SK-N-SH (cell line): ENCODE measurements around the gene OR1I1. TPM values are rescaled to one million over a fixed set of nuclear protein-coding genes. Genes with fewer than 3 reads are reported as not detected.

Experiments
- CTCF ChIA-PET: fragments of 300-600, 350-600 bp; formaldehyde crosslinking; extraction: SDS; loops from one replicate; lab custom pipeline; 2021; lab: Yijun Ruan, JAX
- POLR2A ChIA-PET: fragments of 350-600 bp; sonication (Branson Sonifier 250); formaldehyde crosslinking; extraction: SDS; loops from one replicate; lab custom pipeline; 2020; ENCODE audit warnings: antibody characterized with exemption, inconsistent platforms; lab: Yijun Ruan, JAX
- DNase-seq: peaks from one replicate; pipeline ENCODE4 v3.0.0; 2012
- H2AFZ ChIP-seq: fragments of 200-600 bp; sonication (generic); 2 replicates; pipeline ENCODE4 v1.8.1; 2016; ENCODE audit warnings: antibody characterized with exemption, mild to moderate bottlenecking, low read depth
- H3F3A ChIP-seq: fragments of 200-600 bp; sonication (generic); replicated peaks from 2 replicates; pipeline ENCODE3; 2016; ENCODE audit warnings: antibody characterized with exemption, mild to moderate bottlenecking; ENCODE audit not compliant: insufficient read depth
- H3K27ac ChIP-seq, 2 experiments: fragments of 200-500 bp in 1 of 2; fragments of 200-600 bp in 1 of 2; sonication (Bioruptor generic) in 1 of 2; sonication (generic), shearing (Covaris generic) in 1 of 2; 2 replicates each; pipeline versions ENCODE4 v1.5.1 to v1.6.1; 2014 to 2016; ENCODE audit warnings: low read depth in 2 of 2, inconsistent platforms in 1 of 2, low read length in 1 of 2, mild to moderate bottlenecking in 1 of 2, mixed read lengths in 1 of 2
- H3K27me3 ChIP-seq: fragments of 200-600 bp; sonication (generic), shearing (Covaris generic); 2 replicates; pipeline ENCODE4 v1.6.1; 2016; ENCODE audit warnings: mixed run types; ENCODE audit not compliant: insufficient read depth
- H3K36me3 ChIP-seq, 2 experiments: fragments of 200-500 bp in 1 of 2; fragments of 200-600 bp in 1 of 2; sonication (Bioruptor generic) in 1 of 2; sonication (generic) in 1 of 2; replicated peaks in 1 of 2; 2 replicates each; pipeline versions ENCODE3 to v1.5.1; 2014 to 2016; ENCODE audit warnings: low read length in 1 of 2, mild to moderate bottlenecking in 1 of 2; ENCODE audit not compliant: insufficient read depth in 2 of 2, control insufficient read depth in 1 of 2
- H3K4me1 ChIP-seq, 2 experiments: fragments of 200-500 bp in 1 of 2; fragments of 200-600 bp in 1 of 2; sonication (Bioruptor generic) in 1 of 2; sonication (generic), shearing (Covaris generic) in 1 of 2; 2 replicates each; pipeline versions ENCODE4 v1.5.1 to v1.6.1; 2014 to 2016; ENCODE audit warnings: low read depth in 1 of 2, low read length in 1 of 2, mixed run types in 1 of 2; ENCODE audit not compliant: insufficient read depth in 2 of 2, control insufficient read depth in 1 of 2
- H3K4me2 ChIP-seq: fragments of 200-600 bp; sonication (generic), shearing (Covaris generic); 2 replicates; pipeline ENCODE4 v1.6.1; 2017; ENCODE audit warnings: mixed run types
- H3K4me3 ChIP-seq, 2 experiments: fragments of 200-500 bp in 1 of 2; fragments of 200-600 bp in 1 of 2; sonication (Bioruptor generic) in 1 of 2; sonication (generic), shearing (Covaris generic) in 1 of 2; 2 replicates each; pipeline versions ENCODE4 v1.5.1 to v1.8.1; 2014 to 2016; ENCODE audit warnings: low read depth in 2 of 2, inconsistent platforms in 1 of 2, low read length in 1 of 2, mild to moderate bottlenecking in 1 of 2, mixed read lengths in 1 of 2, moderate library complexity in 1 of 2
- H3K79me2 ChIP-seq: fragments of 200-600 bp; sonication (generic); 2 replicates; pipeline ENCODE4 v1.8.1; 2017; ENCODE audit warnings: mild to moderate bottlenecking; ENCODE audit not compliant: insufficient read depth
- H3K9ac ChIP-seq: fragments of 200-600 bp; sonication (generic); 2 replicates; pipeline ENCODE4 v1.6.1; 2017; ENCODE audit warnings: mixed run types
- H3K9me2 ChIP-seq: fragments of 200-600 bp; sonication (generic); 2 replicates; pipeline ENCODE4 v1.6.1; 2017; ENCODE audit warnings: mixed run types
- H3K9me3 ChIP-seq: fragments of 200-600 bp; sonication (generic); 2 replicates; pipeline ENCODE4 v1.6.1; 2017; ENCODE audit warnings: mixed run types, mild to moderate bottlenecking, moderate library complexity
- H4K20me1 ChIP-seq: fragments of 200-600 bp; sonication (generic); 2 replicates; pipeline ENCODE4 v1.6.1; 2017; ENCODE audit warnings: mild to moderate bottlenecking, mixed run types; ENCODE audit not compliant: insufficient read depth
- CHD2 ChIP-seq: fragments of 150-350 bp; IDR thresholded peaks from 2 replicates; pipeline ENCODE4 v1.6.1; 2018; ENCODE audit warnings: low read length; ENCODE audit not compliant: partially characterized antibody
- CTCF ChIP-seq: fragments of 200-600 bp; sonication (generic); IDR thresholded peaks from 2 replicates; pipeline ENCODE4 v1.6.1; 2017; ENCODE audit warnings: antibody characterized with exemption, mild to moderate bottlenecking, moderate library complexity
- EP300 ChIP-seq, 2 experiments: IDR thresholded peaks; 2 replicates each; pipeline versions ENCODE4 v1.4.0 to v1.6.1; 2012; ENCODE audit warnings: borderline replicate concordance in 1 of 2, low read depth in 1 of 2, low read length in 1 of 2
- EZH2phosphoT487 ChIP-seq: fragments of 200-600 bp; sonication (generic); IDR thresholded peaks from 2 replicates; pipeline ENCODE4 v1.6.1; 2017; ENCODE audit warnings: low read depth, mixed run types, mild to moderate bottlenecking, antibody characterized with exemption, moderate library complexity, borderline replicate concordance
- FOSL2 ChIP-seq: IDR thresholded peaks from 2 replicates; pipeline ENCODE4 v1.4.0; 2012; ENCODE audit warnings: low read depth, mild to moderate bottlenecking, moderate library complexity, borderline replicate concordance
- FOXJ3 ChIP-seq: sonication (generic); formaldehyde crosslinking; IDR thresholded peaks from 2 replicates; pipeline ENCODE4 v1.5.1; 2020; ENCODE audit warnings: mild to moderate bottlenecking, missing genetic modification reagents
- FOXM1 ChIP-seq: IDR thresholded peaks from 2 replicates; pipeline ENCODE4 v1.4.0; 2012; ENCODE audit warnings: low read depth, mild to moderate bottlenecking
- JUND ChIP-seq: IDR thresholded peaks from 2 replicates; pipeline ENCODE4 v1.4.0; 2012
- MEF2A ChIP-seq: IDR thresholded peaks from 2 replicates; pipeline ENCODE4 v1.4.0; 2012; ENCODE audit warnings: low read depth, borderline replicate concordance
- MXI1 ChIP-seq: IDR thresholded peaks from 2 replicates; pipeline ENCODE4 v1.6.1; 2012; ENCODE audit warnings: mild to moderate bottlenecking, low read depth, low read length, improper control_type of control experiment
- PBX3 ChIP-seq: IDR thresholded peaks from 2 replicates; pipeline ENCODE4; 2012
- POLR2AphosphoS5 ChIP-seq: IDR thresholded peaks from 2 replicates; pipeline ENCODE4 v1.6.1; 2012; ENCODE audit warnings: low read depth, low read length
- RFX5 ChIP-seq: IDR thresholded peaks from 2 replicates; pipeline ENCODE4 v1.6.1; 2012; ENCODE audit warnings: mild to moderate bottlenecking, improper control_type of control experiment, low read length
- TCF12 ChIP-seq: IDR thresholded peaks from 2 replicates; pipeline ENCODE4 v1.4.0; 2012
- TEAD4 ChIP-seq: IDR thresholded peaks from 2 replicates; pipeline ENCODE4 v1.4.0; 2012; ENCODE audit warnings: mild to moderate bottlenecking, borderline replicate concordance; ENCODE audit not compliant: insufficient read depth
- USF2 ChIP-seq: fragments of 150-350 bp; IDR thresholded peaks from 2 replicates; pipeline ENCODE4 v1.6.1; 2017; ENCODE audit warnings: antibody characterized with exemption, low read length, low read depth, borderline replicate concordance
- YY1 ChIP-seq: IDR thresholded peaks from 2 replicates; pipeline ENCODE4 v1.4.0; 2012; ENCODE audit warnings: low read depth, mild to moderate bottlenecking
- WGBS: methylation state at CpG from one replicate; pipeline ENCODE4 v1.1.6; 2017; ENCODE audit warnings: low lambda C conversion rate; 5-methylcytosine and 5-hydroxymethylcytosine counted together
- polyA plus RNA-seq, 3 experiments: library from polyadenylated mRNA; depleted of rRNA; stranded (reverse); fragments of >200 nt; gene quantifications; 2 replicates each; pipeline ENCODE4 v1.2.3, GENCODE V29; 2012

The OR1I1 gene
- polyA plus RNA-seq, 1 of the 3 experiments (the other 2 are of a cell fraction), result not detected

GRCh38 chr19:15114153-15114540 lies 32.1 kb downstream of the OR1I1 start:
- no peak overlapping the region for H3K4me3 ChIP-seq
- peak overlapping the region in 1 of 2 experiments; percentile 40; a peak in 3 of 4 replicates for H3K27ac ChIP-seq
- TF ChIP-seq PBX3 (no peak), FOXJ3 (CRISPR knock-in tag) (no peak), FOSL2 (peak; percentile 20; the same call in 1 of the 2 replicates), YY1 (no peak)
- peaks cover 26% of the 10 kb centered on the region for H3F3A ChIP-seq
- WGBS, result 90% methylated on average over 7 of the region's 7 CpGs
- peaks cover 46 to 88% of the 10 kb centered on the region in 2 experiments for H3K36me3 ChIP-seq
- CTCF ChIA-PET, result interaction anchor here (1.4 to 2.6 kb wide), 3 partner anchors 12 to 22 kb away, joined by 4 to 7 read pairs (median 6); a partner anchor contains a TSS
- DNase-seq, result peak; percentile 21
- no peak overlapping the region for H2AFZ ChIP-seq
- H3K9me2 ChIP-seq, result no peaks in the 10 kb centered on the region
- POLR2A ChIA-PET, result no interaction called here
- H3K27me3 ChIP-seq, result no peaks in the 10 kb centered on the region
- H3K4me1 ChIP-seq, result no peaks in the 10 kb centered on the region
- H3K9ac ChIP-seq, result no peak overlapping the region
- no peaks in the 10 kb centered on the region for H3K9me3 ChIP-seq
- H3K4me2 ChIP-seq, result no peak overlapping the region
- 0 out of 2 replicates have a peak, but pooled peaks cover 8% of the 10 kb centered on the region for H4K20me1 ChIP-seq
- H3K79me2 ChIP-seq, result peaks cover 9% of the 10 kb centered on the region; the same call in 1 of the 2 replicates

- no peak overlapping the region for H3K9ac ChIP-seq
- no peaks in the 10 kb centered on the region for H3K27me3 ChIP-seq
- TF ChIP-seq POLR2AphosphoS5, result 0 out of 2 replicates have a peak, but pooled peaks have one; percentile 9
- no peak for TF ChIP-seq RFX5
- 0 out of 2 replicates have a peak, but pooled peaks cover 8% of the 10 kb centered on the region for H4K20me1 ChIP-seq
- 93% methylated on average over 7 of the region's 13 CpGs for WGBS
- H3K27ac ChIP-seq, result no peak overlapping the region
- H2AFZ ChIP-seq, result no peak overlapping the region
- no peak overlapping the region for H3K4me3 ChIP-seq
- ChIA-PET CTCF (interaction anchor here (0.5 to 2.6 kb wide), 2 partner anchors 14 to 1067 kb away, joined by 3 to 7 read pairs; no protein-coding TSS in a partner anchor), POLR2A (interaction anchor here (0.7 kb wide), 1 partner anchor 11 kb away, joined by 4 read pairs; no protein-coding TSS in a partner anchor)
- H3K36me3 ChIP-seq, result peaks cover 45 to 81% of the 10 kb centered on the region in 2 experiments
- peaks cover 26% of the 10 kb centered on the region for H3F3A ChIP-seq
- peak; percentile 21 for DNase-seq
- H3K79me2 ChIP-seq, result peaks cover 1% of the 10 kb centered on the region; the same call in 1 of the 2 replicates
- no peaks in the 10 kb centered on the region for H3K9me3 ChIP-seq
- no peaks in the 10 kb centered on the region for H3K9me2 ChIP-seq
- H3K4me1 ChIP-seq, result no peaks in the 10 kb centered on the region
- H3K4me2 ChIP-seq, result no peak overlapping the region
Observed at GRCh38 chr19:15115080-15115479, 33.1 kb downstream of the OR1I1 start.

- WGBS, result 90% methylated on average over 10 of the region's 23 CpGs
- H3K36me3 ChIP-seq, result peaks cover 45 to 76% of the 10 kb centered on the region in 2 experiments
- no peak overlapping the region for H2AFZ ChIP-seq
- H3K27me3 ChIP-seq, result no peaks in the 10 kb centered on the region
- no peaks in the 10 kb centered on the region for H3K9me3 ChIP-seq
- no peaks in the 10 kb centered on the region for H3K9me2 ChIP-seq
- no peaks in the 10 kb centered on the region for H3K4me1 ChIP-seq
- no peaks in the 10 kb centered on the region for H3K79me2 ChIP-seq
- H3K9ac ChIP-seq, result no peak overlapping the region
- H3K4me2 ChIP-seq, result no peak overlapping the region
- DNase-seq, result peak; percentile 20
- ChIA-PET POLR2A (no interaction called here), CTCF (interaction anchor here (2.6 kb wide), 1 partner anchor 15 kb away, joined by 7 read pairs; no protein-coding TSS in a partner anchor)
- peaks cover 26% of the 10 kb centered on the region for H3F3A ChIP-seq
- no peak overlapping the region for H3K27ac ChIP-seq
- 0 out of 2 replicates have a peak, but pooled peaks cover 8% of the 10 kb centered on the region for H4K20me1 ChIP-seq
- H3K4me3 ChIP-seq, result no peak overlapping the region
- TF ChIP-seq TCF12 (no peak), MEF2A (no peak), FOXM1 (no peak), USF2 (no peak), MXI1 (no peak), CTCF (no peak), JUND (no peak), EP300 (IDR thresholded peaks at IDR 0.05; ENCODE audit: borderline replicate concordance in 1 of 2, low read depth in 1 of 2, low read length in 1 of 2) (no peak), EZH2phosphoT487 (no peak), CHD2 (no peak), TEAD4 (no peak)
Observed at GRCh38 chr19:15115762-15116615, 34.0 kb downstream of the OR1I1 start.
